VCaP (cell line): ENCODE data around the gene WARS2.

ENCODE experiments used
- H3K27ac ChIP-seq: fragments of 450-650 bp; 2 replicates; pipeline ENCODE4 v1.5.1; 2017
- CTCF ChIP-seq: fragments of 450-650 bp; conservative IDR thresholded peaks from 2 replicates; pipeline ENCODE4 v1.5.1; 2017; ENCODE audit warnings: mild to moderate bottlenecking, moderate library complexity

WARS2 gene

GRCh38 chr1:118998171-118998570 lies 142.3 kb downstream of the WARS2 start:
- no peak overlapping the region for H3K27ac ChIP-seq
- no peak for TF ChIP-seq CTCF

- no peak for TF ChIP-seq CTCF
- H3K27ac ChIP-seq, result no peak overlapping the region
Observed at GRCh38 chr1:118997225-118997624, 143.2 kb downstream of the WARS2 start.

- TF ChIP-seq CTCF, result no peak
- H3K27ac ChIP-seq, result no peak overlapping the region
Observed at GRCh38 chr1:118995312-118996016, 145.0 kb downstream of the WARS2 start.

GRCh38 chr1:118993700-118994026 lies 146.8 kb downstream of the WARS2 start:
- no peak for TF ChIP-seq CTCF
- no peak overlapping the region for H3K27ac ChIP-seq

- H3K27ac ChIP-seq, result no peak overlapping the region
- no peak for TF ChIP-seq CTCF
Observed at GRCh38 chr1:118992868-118993699, 147.4 kb downstream of the WARS2 start.

- no peak for TF ChIP-seq CTCF
- H3K27ac ChIP-seq, result no peak overlapping the region
Observed at GRCh38 chr1:118992237-118992825, 148.1 kb downstream of the WARS2 start.

GRCh38 chr1:118991448-118991847 lies 149.0 kb downstream of the WARS2 start:
- H3K27ac ChIP-seq, result no peak overlapping the region
- no peak for TF ChIP-seq CTCF
